ENCODE measurements around the gene ZMAT1. TPM values are rescaled to one million over a fixed set of nuclear protein-coding genes. Genes with fewer than 3 reads are reported as not detected.
"Not testable (repeated sequence)": the region's sequence is repeated elsewhere in the genome, so short reads cannot be mapped to it uniquely, and the experiment has no call there.

ZMAT1 gene
- total RNA-seq (5.1 TPM), polyA plus RNA-seq (50.0 TPM)
- long read RNA-seq, donor 1, full-length matches to known transcripts, result 1 of 1 reads
- long read RNA-seq, donor 1, partial matches to known transcripts, result 0 of 1 reads
- long read RNA-seq, donor 1, other reads (novel, unspliced or antisense), result 0 of 1 reads
- long read RNA-seq, donor 2, full-length matches to known transcripts, result 16 of 16 reads
- long read RNA-seq, donor 2, partial matches to known transcripts, result 0 of 16 reads
- long read RNA-seq, donor 2, other reads (novel, unspliced or antisense), result 0 of 16 reads
- long read RNA-seq, donor 3, full-length matches to known transcripts, result 19 of 19 reads
- long read RNA-seq, donor 3, partial matches to known transcripts, result 0 of 19 reads
- long read RNA-seq, donor 3, other reads (novel, unspliced or antisense), result 0 of 19 reads
- long read RNA-seq, donor 4, full-length matches to known transcripts, result 2 of 2 reads
- long read RNA-seq, donor 4, partial matches to known transcripts, result 0 of 2 reads
- long read RNA-seq, donor 4, other reads (novel, unspliced or antisense), result 0 of 2 reads
- long read RNA-seq, donor 5, full-length matches to known transcripts, result 8 of 13 reads
- long read RNA-seq, donor 5, partial matches to known transcripts, result 5 of 13 reads
- long read RNA-seq, donor 5, other reads (novel, unspliced or antisense), result 0 of 13 reads
- long read RNA-seq, donor 6, full-length matches to known transcripts, result 9 of 9 reads
- long read RNA-seq, donor 6, partial matches to known transcripts, result 0 of 9 reads
- long read RNA-seq, donor 6, other reads (novel, unspliced or antisense), result 0 of 9 reads
- long read RNA-seq, donor 7, full-length matches to known transcripts, result 2 of 2 reads
- long read RNA-seq, donor 7, partial matches to known transcripts, result 0 of 2 reads
- long read RNA-seq, donor 7, other reads (novel, unspliced or antisense), result 0 of 2 reads
- long read RNA-seq, donor 8, result 0 reads
- long read RNA-seq, donor 9, full-length matches to known transcripts, result 7 of 7 reads
- long read RNA-seq, donor 9, partial matches to known transcripts, result 0 of 7 reads
- long read RNA-seq, donor 9, other reads (novel, unspliced or antisense), result 0 of 7 reads
- long read RNA-seq, donor 10, full-length matches to known transcripts, result 1 of 1 reads
- long read RNA-seq, donor 10, partial matches to known transcripts, result 0 of 1 reads
- long read RNA-seq, donor 10, other reads (novel, unspliced or antisense), result 0 of 1 reads

DNA sequence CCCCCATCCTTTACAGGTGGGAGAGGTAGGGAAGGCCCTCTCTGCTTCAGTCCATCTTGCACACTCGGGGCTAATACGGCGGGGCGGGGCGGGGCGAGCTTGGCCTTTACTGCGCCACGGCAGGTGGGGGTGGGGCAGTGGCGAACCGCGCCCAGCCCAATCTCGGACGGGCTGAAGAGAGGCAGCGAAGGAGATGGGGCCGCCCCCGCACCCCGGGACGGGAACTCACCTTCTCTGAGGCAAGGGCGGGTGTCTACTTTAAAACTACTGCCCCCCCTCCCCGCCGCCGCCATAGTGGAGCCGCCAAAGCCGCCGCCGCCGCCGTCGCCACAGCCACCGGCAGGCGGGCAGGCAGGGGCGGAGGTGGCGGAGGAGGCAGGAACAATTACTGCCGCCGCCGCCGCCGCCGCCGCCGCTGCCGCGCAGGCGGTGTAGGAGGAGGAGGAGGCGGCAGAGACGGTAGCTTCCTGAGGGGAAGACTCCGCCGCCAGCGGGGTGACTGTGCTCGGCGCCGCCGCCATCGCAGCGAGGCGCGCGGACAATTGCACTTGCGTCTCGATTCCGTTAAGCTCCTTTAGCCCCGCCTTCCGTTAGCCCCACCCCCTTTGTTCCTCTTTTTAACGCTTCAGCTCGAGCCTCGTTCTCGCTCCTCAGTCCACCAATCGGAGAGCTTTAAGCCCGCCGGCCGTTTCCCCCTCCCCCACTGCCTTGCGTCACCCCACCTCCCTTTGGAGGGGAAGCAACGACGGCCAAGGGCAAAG, at the start of gene ZMAT1:
Gene ZMAT1, minus strand, starts transcription at position 540 of the 761 bp plus-strand sequence. Its CDS starts 19 bp downstream, at position 521.
- peak; percentile 77 to 96 (median 88) for DNase-seq (ENCODE audit: low read depth in 6 of 9, low spot score in 9 of 9)
- no peaks in the 10 kb centered on the region for H3K27me3 ChIP-seq (ENCODE audit: control insufficient read depth in 2 of 2, insufficient read depth in 1 of 2, low read length in 1 of 2)
- H3K27ac ChIP-seq (ENCODE audit: low read depth in 1 of 2, low read length in 1 of 2), result peak within 1 kb of the TSS; percentile 84 to 94
- peaks cover 0 to 8% of the 10 kb centered on the region in 2 donors for H3K9me3 ChIP-seq (ENCODE audit: control insufficient read depth in 2 of 2, insufficient read depth in 1 of 2, low read length in 1 of 2)
- WGBS, result under 1% methylated on average over 69 of the region's 74 CpGs
- no peaks in the 10 kb centered on the region for H3K36me3 ChIP-seq (ENCODE audit: control insufficient read depth in 2 of 2, insufficient read depth in 2 of 2, low read length in 1 of 2)
- H3K4me3 ChIP-seq (ENCODE audit: low read length in 2 of 2), result peak within 1 kb of the TSS; percentile 54 to 70
- peaks cover 0 to 3% of the 10 kb centered on the region in 2 donors for H3K4me1 ChIP-seq (ENCODE audit: control insufficient read depth in 2 of 2, insufficient read depth in 2 of 2, low read length in 2 of 2)

DNA sequence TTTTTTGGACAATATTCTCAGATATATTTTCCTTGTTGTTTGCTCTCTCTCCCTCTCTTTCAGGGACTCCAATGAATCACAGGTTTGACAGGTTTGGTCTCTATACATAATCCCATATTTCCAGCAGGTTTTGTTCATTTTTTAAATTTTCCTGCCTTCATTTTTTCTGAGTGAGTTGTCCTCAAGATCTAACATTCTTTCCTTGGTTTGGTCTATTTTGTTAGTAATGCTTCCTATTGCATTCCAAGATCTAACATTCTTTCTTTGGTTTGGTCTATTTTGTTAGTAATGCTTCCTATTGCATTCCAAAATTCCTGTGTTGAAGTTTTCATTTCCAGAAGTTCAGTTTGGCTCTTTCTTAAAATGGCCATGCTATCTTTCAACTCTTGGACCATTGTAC, 45.3 kb upstream of the ZMAT1 start:
- no peaks in the 10 kb centered on the region for H3K4me1 ChIP-seq (ENCODE audit: control insufficient read depth in 2 of 2, insufficient read depth in 2 of 2, low read length in 2 of 2)
- no peaks in the 10 kb centered on the region for H3K27me3 ChIP-seq (ENCODE audit: control insufficient read depth in 2 of 2, insufficient read depth in 1 of 2, low read length in 1 of 2)
- no peaks in the 10 kb centered on the region for H3K36me3 ChIP-seq (ENCODE audit: control insufficient read depth in 2 of 2, insufficient read depth in 2 of 2, low read length in 1 of 2)
- H3K27ac ChIP-seq (ENCODE audit: low read depth in 1 of 2, low read length in 1 of 2), result no peak overlapping the region
- no peak overlapping the region for H3K4me3 ChIP-seq (ENCODE audit: low read length in 2 of 2)
- DNase-seq (ENCODE audit: low read depth in 6 of 9, low spot score in 9 of 9), result no peak
- no peaks in the 10 kb centered on the region for H3K9me3 ChIP-seq (ENCODE audit: control insufficient read depth in 2 of 2, insufficient read depth in 1 of 2, low read length in 1 of 2)

DNA sequence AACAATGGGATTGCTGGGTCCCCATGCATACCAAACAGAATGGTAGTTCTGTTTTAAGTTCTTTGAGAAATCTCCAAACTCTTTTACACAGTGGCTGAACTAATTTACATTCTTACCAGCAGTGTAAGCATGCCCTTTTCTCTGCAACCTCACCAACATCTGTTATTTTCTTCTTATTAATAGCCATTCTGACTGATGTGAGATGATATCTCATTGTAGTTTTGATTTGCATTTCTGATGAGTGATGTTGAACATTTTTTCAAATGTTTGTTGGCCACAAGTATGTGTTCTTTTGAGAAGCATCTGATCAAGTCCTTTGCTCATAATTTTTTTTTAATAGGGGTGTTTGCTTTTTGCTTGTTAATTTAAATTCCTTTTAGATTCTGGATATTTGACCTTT, 41.2 kb upstream of the ZMAT1 start:
- Histone ChIP-seq H3K27me3 (ENCODE audit: control insufficient read depth in 2 of 2, insufficient read depth in 1 of 2, low read length in 1 of 2) (no peaks in the 10 kb centered on the region), H3K4me1 (ENCODE audit: control insufficient read depth in 2 of 2, insufficient read depth in 2 of 2, low read length in 2 of 2) (no peaks in the 10 kb centered on the region), H3K36me3 (ENCODE audit: control insufficient read depth in 2 of 2, insufficient read depth in 2 of 2, low read length in 1 of 2) (no peaks in the 10 kb centered on the region), H3K27ac (ENCODE audit: low read depth in 1 of 2, low read length in 1 of 2) (no peak overlapping the region), H3K4me3 (ENCODE audit: low read length in 2 of 2) (no peak overlapping the region), H3K9me3 (ENCODE audit: control insufficient read depth in 2 of 2, insufficient read depth in 1 of 2, low read length in 1 of 2) (no peaks in the 10 kb centered on the region)
- no peak for DNase-seq (ENCODE audit: low read depth in 6 of 9, low spot score in 9 of 9)

DNA sequence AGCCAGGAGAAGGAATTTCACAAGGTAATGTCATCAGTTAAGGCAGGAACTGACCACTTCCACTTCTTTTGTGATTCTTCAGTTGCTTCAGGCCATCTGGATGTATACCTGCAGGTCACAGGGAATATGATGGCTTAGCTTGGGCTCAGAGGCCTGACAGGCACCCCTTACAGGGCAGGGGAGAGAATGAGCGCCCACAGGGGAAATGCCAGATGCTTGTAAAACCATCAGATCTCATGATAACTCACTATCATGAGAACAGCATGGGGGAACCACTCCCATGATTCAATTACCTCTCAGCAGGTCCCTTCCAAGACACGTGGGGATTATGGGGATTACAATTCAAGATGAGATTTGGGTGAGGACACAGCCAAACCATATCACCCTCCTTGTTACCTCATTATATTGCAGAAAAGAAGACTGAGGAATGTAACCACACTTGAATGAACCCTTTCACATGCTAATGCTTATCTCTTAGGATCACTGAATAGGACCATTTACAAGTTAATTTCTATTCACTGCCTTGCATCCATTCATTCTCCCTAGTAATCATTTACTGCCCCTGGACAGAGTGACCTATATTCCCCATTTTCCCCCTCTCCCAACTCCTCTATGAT, 33.2 kb upstream of the ZMAT1 start:
- WGBS, result 81% methylated on average over 2 of the region's 2 CpGs
- H3K36me3 ChIP-seq (ENCODE audit: control insufficient read depth in 2 of 2, insufficient read depth in 2 of 2, low read length in 1 of 2); DNase-seq (ENCODE audit: low read depth in 6 of 9, low spot score in 9 of 9); H3K27me3 ChIP-seq (ENCODE audit: control insufficient read depth in 2 of 2, insufficient read depth in 1 of 2, low read length in 1 of 2); H3K9me3 ChIP-seq (ENCODE audit: control insufficient read depth in 2 of 2, insufficient read depth in 1 of 2, low read length in 1 of 2); H3K4me3 ChIP-seq (ENCODE audit: low read length in 2 of 2); H3K27ac ChIP-seq (ENCODE audit: low read depth in 1 of 2, low read length in 1 of 2); H3K4me1 ChIP-seq (ENCODE audit: control insufficient read depth in 2 of 2, insufficient read depth in 2 of 2, low read length in 2 of 2): not testable (repeated sequence)

DNA sequence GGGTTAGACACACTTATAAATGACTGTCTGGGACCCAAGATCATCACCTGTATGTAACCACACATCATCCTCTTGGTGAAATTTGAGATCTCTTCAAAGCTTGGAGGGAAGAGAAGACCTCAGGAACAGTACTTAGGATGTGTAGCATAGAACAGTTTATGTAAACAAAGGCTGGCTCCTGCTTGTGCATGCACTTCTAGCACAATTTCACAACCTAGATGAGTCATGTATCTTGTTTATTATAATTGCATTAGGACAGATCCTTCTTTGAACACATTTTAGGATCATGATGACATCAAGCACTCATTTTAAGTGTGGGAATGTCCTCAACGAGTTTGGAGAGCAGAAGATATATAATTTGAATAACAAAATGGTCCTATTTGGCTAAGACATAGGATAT, 26.3 kb upstream of the ZMAT1 start:
- 68% methylated on average over 1 of the region's 1 CpG for WGBS

DNA sequence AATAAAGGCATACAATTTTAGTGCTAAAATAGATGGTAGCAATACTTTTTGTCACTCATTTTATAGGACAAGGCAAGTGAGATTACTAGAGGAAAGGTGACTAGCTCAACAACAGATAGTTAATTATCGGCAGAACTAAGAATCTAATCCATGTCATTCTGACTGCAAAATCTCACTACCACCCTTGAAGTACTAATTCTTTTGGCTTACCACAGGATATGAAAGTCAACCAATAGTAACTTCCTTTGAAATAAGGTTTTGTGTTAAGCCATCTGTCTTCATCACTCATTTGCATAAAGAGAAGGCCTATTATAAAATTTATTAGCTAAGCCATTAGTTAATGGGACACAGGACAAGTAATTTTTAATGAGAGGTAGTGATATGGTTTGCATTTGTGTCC, 25.3 kb upstream of the ZMAT1 start:
- DNase-seq (ENCODE audit: low read depth in 6 of 9, low spot score in 9 of 9), result no peak
- Histone ChIP-seq H3K4me1 (ENCODE audit: control insufficient read depth in 2 of 2, insufficient read depth in 2 of 2, low read length in 2 of 2) (no peaks in the 10 kb centered on the region), H3K9me3 (ENCODE audit: control insufficient read depth in 2 of 2, insufficient read depth in 1 of 2, low read length in 1 of 2) (no peaks in the 10 kb centered on the region), H3K4me3 (ENCODE audit: low read length in 2 of 2) (no peak overlapping the region), H3K36me3 (ENCODE audit: control insufficient read depth in 2 of 2, insufficient read depth in 2 of 2, low read length in 1 of 2) (no peaks in the 10 kb centered on the region), H3K27ac (ENCODE audit: low read depth in 1 of 2, low read length in 1 of 2) (no peak overlapping the region), H3K27me3 (ENCODE audit: control insufficient read depth in 2 of 2, insufficient read depth in 1 of 2, low read length in 1 of 2) (no peaks in the 10 kb centered on the region)
- 100% methylated on average over 1 of the region's 1 CpG for WGBS

More for the DNA sequence above, 26.3 kb upstream of the ZMAT1 start:
- H3K36me3 ChIP-seq (ENCODE audit: control insufficient read depth in 2 of 2, insufficient read depth in 2 of 2, low read length in 1 of 2), result no peaks in the 10 kb centered on the region
- H3K27me3 ChIP-seq (ENCODE audit: control insufficient read depth in 2 of 2, insufficient read depth in 1 of 2, low read length in 1 of 2), result no peaks in the 10 kb centered on the region
- H3K4me3 ChIP-seq (ENCODE audit: low read length in 2 of 2), result no peak overlapping the region
- H3K4me1 ChIP-seq (ENCODE audit: control insufficient read depth in 2 of 2, insufficient read depth in 2 of 2, low read length in 2 of 2), result no peaks in the 10 kb centered on the region
- no peaks in the 10 kb centered on the region for H3K9me3 ChIP-seq (ENCODE audit: control insufficient read depth in 2 of 2, insufficient read depth in 1 of 2, low read length in 1 of 2)
- no peak for DNase-seq (ENCODE audit: low read depth in 6 of 9, low spot score in 9 of 9)
- H3K27ac ChIP-seq (ENCODE audit: low read depth in 1 of 2, low read length in 1 of 2), result no peak overlapping the region

DNA sequence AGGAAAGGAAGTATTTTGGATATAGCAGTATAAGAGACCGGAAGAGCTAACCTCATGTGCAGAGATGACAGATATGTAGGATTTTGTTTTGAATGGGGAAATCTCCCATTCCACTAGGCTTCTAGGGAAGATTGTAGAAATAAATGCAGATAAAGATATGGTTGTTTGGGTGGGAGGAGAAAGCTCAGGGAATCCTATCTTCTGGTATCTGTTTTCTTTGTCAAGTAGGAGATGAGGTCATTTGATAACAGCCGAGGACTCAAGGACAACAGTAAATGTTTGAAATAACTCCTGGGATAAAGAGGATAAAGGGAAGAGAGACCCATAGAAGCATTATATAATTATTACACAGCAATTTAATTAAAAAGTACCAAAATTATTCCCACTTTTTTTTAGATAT, 24.7 kb upstream of the ZMAT1 start:
- Histone ChIP-seq H3K36me3 (ENCODE audit: control insufficient read depth in 2 of 2, insufficient read depth in 2 of 2, low read length in 1 of 2) (no peaks in the 10 kb centered on the region), H3K4me3 (ENCODE audit: low read length in 2 of 2) (no peak overlapping the region), H3K27me3 (ENCODE audit: control insufficient read depth in 2 of 2, insufficient read depth in 1 of 2, low read length in 1 of 2) (no peaks in the 10 kb centered on the region), H3K27ac (ENCODE audit: low read depth in 1 of 2, low read length in 1 of 2) (no peak overlapping the region), H3K4me1 (ENCODE audit: control insufficient read depth in 2 of 2, insufficient read depth in 2 of 2, low read length in 2 of 2) (no peaks in the 10 kb centered on the region), H3K9me3 (ENCODE audit: control insufficient read depth in 2 of 2, insufficient read depth in 1 of 2, low read length in 1 of 2) (no peaks in the 10 kb centered on the region)
- DNase-seq (ENCODE audit: low read depth in 6 of 9, low spot score in 9 of 9), result no peak
- 95% methylated on average over 2 of the region's 2 CpGs for WGBS

DNA sequence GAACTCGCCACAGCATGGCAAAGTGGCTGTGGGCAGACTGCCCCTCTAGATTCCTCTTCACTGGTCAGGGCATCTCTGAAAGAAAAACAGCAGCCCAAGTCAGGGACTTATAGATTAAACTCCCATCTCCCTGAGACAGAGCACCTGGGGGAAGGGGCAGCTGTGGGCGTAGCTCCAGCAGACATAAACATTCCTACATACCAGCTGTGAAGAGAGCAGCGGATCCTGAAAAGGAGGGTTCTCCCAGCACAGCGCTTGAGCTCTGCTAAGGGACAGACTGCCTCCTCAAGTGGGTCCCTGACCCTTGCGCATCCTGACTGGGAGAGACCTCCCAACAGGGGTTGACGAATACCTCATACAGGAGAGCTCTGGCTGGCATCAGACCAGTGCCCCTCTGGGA, 18.8 kb upstream of the ZMAT1 start:
- WGBS, result 95% methylated on average over 6 of the region's 6 CpGs
- Histone ChIP-seq H3K27me3 (ENCODE audit: control insufficient read depth in 2 of 2, insufficient read depth in 1 of 2, low read length in 1 of 2) (no peaks in the 10 kb centered on the region), H3K4me1 (ENCODE audit: control insufficient read depth in 2 of 2, insufficient read depth in 2 of 2, low read length in 2 of 2) (no peaks in the 10 kb centered on the region), H3K9me3 (ENCODE audit: control insufficient read depth in 2 of 2, insufficient read depth in 1 of 2, low read length in 1 of 2) (no peaks in the 10 kb centered on the region), H3K36me3 (ENCODE audit: control insufficient read depth in 2 of 2, insufficient read depth in 2 of 2, low read length in 1 of 2) (no peaks in the 10 kb centered on the region), H3K27ac (ENCODE audit: low read depth in 1 of 2, low read length in 1 of 2) (no peak overlapping the region), H3K4me3 (ENCODE audit: low read length in 2 of 2) (no peak overlapping the region)
- DNase-seq (ENCODE audit: low read depth in 6 of 9, low spot score in 9 of 9), result no peak
